Prostate gland (tissue), 2 donors: Measurements from ENCODE around the gene GPRC5D.

Source experiments
- POLR2A ChIP-seq: fragments of 450-650 bp; IDR thresholded peaks from one replicate; pipeline ENCODE4 v1.6.1; 2016; ENCODE audit warnings: antibody characterized with exemption, mild to moderate bottlenecking
- TF ChIP-seq, protein P1 (sequence below), 4 experiments: fragments of 200-600 bp in 2 of 4; fragments of 450-650 bp in 2 of 4; sonication (generic) in 2 of 4; IDR thresholded peaks; 1 replicate in 3 of 4; 2 replicates in 1 of 4; pipeline ENCODE4 v1.5.1; 2016 to 2019; ENCODE audit warnings: antibody characterized with exemption in 4 of 4, mild to moderate bottlenecking in 2 of 4, moderate library complexity in 2 of 4

DNA sequence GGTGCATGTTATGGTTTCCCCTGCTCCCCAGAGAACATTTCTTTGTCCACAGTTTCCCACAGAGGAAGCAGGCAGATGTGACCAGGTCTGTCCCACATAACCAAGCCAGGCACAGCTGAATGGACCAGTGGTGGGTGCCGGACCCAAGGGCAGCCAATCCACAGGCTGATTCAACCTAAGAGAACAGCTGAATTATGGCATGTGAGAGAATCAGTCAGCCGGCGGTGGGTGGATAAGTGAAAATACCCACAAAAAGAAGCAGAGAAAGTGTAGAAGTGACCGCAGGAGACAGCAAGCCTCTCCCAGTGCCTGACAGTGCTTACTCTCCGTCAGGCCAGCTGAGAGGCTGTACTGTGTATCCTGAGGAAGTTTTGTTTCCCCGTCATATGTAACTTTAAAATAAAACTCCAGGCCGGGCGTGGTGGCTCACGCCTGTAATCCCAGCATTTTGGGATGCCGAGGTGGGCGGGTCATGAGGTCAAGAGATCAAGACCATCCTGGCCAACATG lies 14.9 kb downstream of the GPRC5D start:
- TF ChIP-seq, protein P1, sequence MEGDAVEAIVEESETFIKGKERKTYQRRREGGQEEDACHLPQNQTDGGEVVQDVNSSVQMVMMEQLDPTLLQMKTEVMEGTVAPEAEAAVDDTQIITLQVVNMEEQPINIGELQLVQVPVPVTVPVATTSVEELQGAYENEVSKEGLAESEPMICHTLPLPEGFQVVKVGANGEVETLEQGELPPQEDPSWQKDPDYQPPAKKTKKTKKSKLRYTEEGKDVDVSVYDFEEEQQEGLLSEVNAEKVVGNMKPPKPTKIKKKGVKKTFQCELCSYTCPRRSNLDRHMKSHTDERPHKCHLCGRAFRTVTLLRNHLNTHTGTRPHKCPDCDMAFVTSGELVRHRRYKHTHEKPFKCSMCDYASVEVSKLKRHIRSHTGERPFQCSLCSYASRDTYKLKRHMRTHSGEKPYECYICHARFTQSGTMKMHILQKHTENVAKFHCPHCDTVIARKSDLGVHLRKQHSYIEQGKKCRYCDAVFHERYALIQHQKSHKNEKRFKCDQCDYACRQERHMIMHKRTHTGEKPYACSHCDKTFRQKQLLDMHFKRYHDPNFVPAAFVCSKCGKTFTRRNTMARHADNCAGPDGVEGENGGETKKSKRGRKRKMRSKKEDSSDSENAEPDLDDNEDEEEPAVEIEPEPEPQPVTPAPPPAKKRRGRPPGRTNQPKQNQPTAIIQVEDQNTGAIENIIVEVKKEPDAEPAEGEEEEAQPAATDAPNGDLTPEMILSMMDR (IDR thresholded peaks at IDR 0.05), result no peak
- TF ChIP-seq POLR2A, result no peak
